ENCODE data around the gene TMEM135.
A peak's percentile ranks its signal among the peaks of the same experiment; 100 is the strongest.

- no peak for TF ChIP-seq CTCF (IDR thresholded peaks at IDR 0.05)
- TF ChIP-seq POLR2AphosphoS5 (IDR thresholded peaks at IDR 0.05): peak in 1 of 3 donors; percentile 27
Measured at GRCh38 chr11:86999859-87000753, 37.6 kb upstream of the TMEM135 start.

Measured in breast epithelium (tissue), 3 donors.